Keratinocyte (primary cell): ENCODE data around the gene UGT1A6. TPM values are rescaled to one million over a fixed set of nuclear protein-coding genes. Genes with fewer than 3 reads are reported as not detected.
A peak's percentile ranks its signal among the peaks of the same experiment; 100 is the strongest.

Source experiments
- DNase-seq: peaks from one replicate; pipeline ENCODE4 v3.0.0-alpha.2; 2011; ENCODE audit warnings: low read depth, missing footprints, low spot score
- FAIRE-seq: peaks from 2 replicates; lab custom pipeline; 2011; peaks lifted over from hg19 to GRCh38; lab: Jason Lieb, UNC
- H2AFZ ChIP-seq: 2 replicates; pipeline ENCODE4 v1.6.0; 2012; ENCODE audit warnings: low read length, control low read depth, inconsistent platforms; ENCODE audit not compliant: control insufficient read depth
- H3K27ac ChIP-seq: 2 replicates; pipeline ENCODE4 v1.5.1; 2011; ENCODE audit warnings: low read length; ENCODE audit not compliant: control insufficient read depth, insufficient read depth
- H3K27me3 ChIP-seq: 3 replicates; pipeline ENCODE4 v1.6.0; 2011; ENCODE audit warnings: low read length; ENCODE audit not compliant: control insufficient read depth, insufficient read depth; ENCODE audit errors: extremely low read depth
- H3K36me3 ChIP-seq, 2 experiments: 2 replicates in 1 of 2; 3 replicates in 1 of 2; pipeline ENCODE4 v1.5.1; 2011; ENCODE audit warnings: low read length in 2 of 2, mild to moderate bottlenecking in 1 of 2; ENCODE audit not compliant: control insufficient read depth in 2 of 2, insufficient read depth in 2 of 2; ENCODE audit errors: extremely low read depth in 1 of 2
- H3K4me1 ChIP-seq: 3 replicates; pipeline ENCODE4 v1.5.1; 2011; ENCODE audit warnings: low read length; ENCODE audit not compliant: control insufficient read depth, insufficient read depth; ENCODE audit errors: extremely low read depth
- H3K4me2 ChIP-seq: 3 replicates; pipeline ENCODE4 v1.6.0; 2011; ENCODE audit warnings: low read depth, low read length; ENCODE audit not compliant: control insufficient read depth, insufficient read depth; ENCODE audit errors: extremely low read depth
- H3K4me3 ChIP-seq, 3 experiments: fragments of 200-600 bp in 1 of 3; sonication (generic) in 1 of 3; 2 replicates in 2 of 3; 3 replicates in 1 of 3; pipeline ENCODE4 v1.5.1; 2011 to 2016; ENCODE audit warnings: low read length in 3 of 3, mild to moderate bottlenecking in 3 of 3, control low read depth in 2 of 3, inconsistent platforms in 1 of 3, low read depth in 1 of 3, mixed read lengths in 1 of 3, mixed run types in 1 of 3, moderate library complexity in 1 of 3; ENCODE audit not compliant: control insufficient read depth in 2 of 3, insufficient read depth in 2 of 3; ENCODE audit errors: extremely low read depth in 1 of 3
- H3K79me2 ChIP-seq: 2 replicates; pipeline ENCODE4 v1.6.0; 2012; ENCODE audit warnings: low read length; ENCODE audit not compliant: control insufficient read depth, insufficient read depth
- H3K9ac ChIP-seq: 3 replicates; pipeline ENCODE4 v1.6.0; 2011; ENCODE audit warnings: low read length; ENCODE audit not compliant: control insufficient read depth, insufficient read depth; ENCODE audit errors: extremely low read depth
- H3K9me1 ChIP-seq: 3 replicates; pipeline ENCODE4 v1.6.0; 2011; ENCODE audit warnings: low read length; ENCODE audit not compliant: control insufficient read depth, insufficient read depth; ENCODE audit errors: extremely low read depth
- H3K9me3 ChIP-seq: 2 replicates; pipeline ENCODE4 v1.5.1; 2012; ENCODE audit warnings: low read depth, low read length; ENCODE audit not compliant: control insufficient read depth
- H4K20me1 ChIP-seq: 3 replicates; pipeline ENCODE4 v1.6.0; 2011; ENCODE audit warnings: low read length; ENCODE audit not compliant: control insufficient read depth, insufficient read depth; ENCODE audit errors: extremely low read depth
- CTCF ChIP-seq, 3 experiments: IDR thresholded peaks in 1 of 3; conservative IDR thresholded peaks in 1 of 3; optimal IDR thresholded peaks in 1 of 3; 2 replicates in 2 of 3; 3 replicates in 1 of 3; pipeline versions ENCODE3 to v1.5.1; 2011; ENCODE audit warnings: low read length in 3 of 3, mild to moderate bottlenecking in 3 of 3, moderate library complexity in 2 of 3, control low read depth in 1 of 3, inconsistent platforms in 1 of 3; ENCODE audit not compliant: insufficient read depth in 2 of 3; ENCODE audit errors: extremely low read depth in 1 of 3
- EZH2 ChIP-seq: IDR thresholded peaks from one replicate; pipeline ENCODE4 v1.6.1; 2012; ENCODE audit warnings: inconsistent platforms, mild to moderate bottlenecking, low read length, moderate library complexity
- dilution Hi-C: fragments of 300-500 bp; cut with MboI; formaldehyde crosslinking; loops from one replicate; pipeline ENCODE4 v1.7.0; 2020; ENCODE audit warnings: low sequenced_read_pairs; ENCODE audit not compliant: extremely low pct_ligation_motif_present
- polyA plus RNA-seq, 5 experiments: library from polyadenylated mRNA; depleted of rRNA in 3 of 5; stranded (reverse) in 3 of 5; stranded (forward) in 1 of 5; unstranded in 1 of 5; fragments of >200 nt; gene quantifications; 1 replicate in 1 of 5; 2 replicates in 3 of 5; 3 replicates in 1 of 5; pipeline versions ENCODE4 v1.2.1 to v1.2.3, GENCODE V29; 2011 to 2012; ENCODE audit warnings: missing spikeins in 2 of 5, low read depth in 1 of 5, low replicate concordance in 1 of 5

UGT1A6 gene
- polyA plus RNA-seq, 1 donor (not counting 4 experiments of a cell fraction or from before 2014, with no cell fraction given), result 133 TPM

- Histone ChIP-seq H2AFZ (no peak overlapping the region), H3K4me1 (peaks cover 9% of the 10 kb centered on the region), H3K27ac (no peak overlapping the region), H3K9ac (no peak overlapping the region), H3K9me3 (no peaks in the 10 kb centered on the region), H3K36me3 (no peaks in the 10 kb centered on the region), H3K9me1 (no peaks in the 10 kb centered on the region), H3K4me3 (no peak overlapping the region), H3K79me2 (no peaks in the 10 kb centered on the region), H4K20me1 (no peaks in the 10 kb centered on the region), H3K4me2 (no peak overlapping the region), H3K27me3 (peaks cover 10% of the 10 kb centered on the region)
- FAIRE-seq (no peak), DNase-seq (no peak)
- dilution Hi-C loops, result no loop called here
- TF ChIP-seq EZH2, result no peak
- no peak for TF ChIP-seq CTCF (optimal IDR thresholded peaks at IDR 0.05 in 1 of 3, IDR thresholded peaks at IDR 0.05 in 1 of 3, conservative IDR thresholded peaks at IDR 0.05 in 1 of 3; ENCODE audit: extremely low read depth in 1 of 3, insufficient read depth in 2 of 3, low read length in 3 of 3)
These were observed 107.5 kb downstream of the UGT1A6 start for GRCh38 chr2:233800208-233800607.

GRCh38 chr2:233801357-233802131, 108.9 kb downstream of the UGT1A6 start:
- peak; percentile 36 for FAIRE-seq

More at GRCh38 chr2:233801357-233802131, 108.9 kb downstream of the UGT1A6 start:
- Histone ChIP-seq H3K9me1 (no peaks in the 10 kb centered on the region), H3K9me3 (no peaks in the 10 kb centered on the region), H4K20me1 (no peaks in the 10 kb centered on the region), H2AFZ (no peak overlapping the region), H3K79me2 (no peaks in the 10 kb centered on the region), H3K9ac (no peak overlapping the region), H3K27me3 (peaks cover 10% of the 10 kb centered on the region), H3K4me3 (no peak overlapping the region), H3K27ac (no peak overlapping the region), H3K36me3 (no peaks in the 10 kb centered on the region), H3K4me2 (no peak overlapping the region), H3K4me1 (peaks cover 6% of the 10 kb centered on the region)
- dilution Hi-C loops, result no loop called here
- TF ChIP-seq CTCF (optimal IDR thresholded peaks at IDR 0.05 in 1 of 3, IDR thresholded peaks at IDR 0.05 in 1 of 3, conservative IDR thresholded peaks at IDR 0.05 in 1 of 3; ENCODE audit: extremely low read depth in 1 of 3, insufficient read depth in 2 of 3, low read length in 3 of 3) (peak in 1 of 3 experiments; percentile 45), EZH2 (no peak)
- DNase-seq, result no peak
